Lower lobe of right lung (tissue), 2 donors: ENCODE measurements around the gene ADAM8. TPM values are rescaled to one million over a fixed set of nuclear protein-coding genes. Genes with fewer than 3 reads are reported as not detected.
"Not testable (repeated sequence)": the region's sequence is repeated elsewhere in the genome, so short reads cannot be mapped to it uniquely, and the experiment has no call there.

ENCODE experiments used
- ATAC-seq, 2 donors: fragments of 200-7000 bp; cut with Tn5 transposase; one replicate each; pipeline ENCODE4 v1.9.1; 2020 to 2022; ENCODE audit warnings: mild to moderate bottlenecking in 2 of 2, moderate library complexity in 2 of 2
- DNase-seq: peaks from one replicate; pipeline ENCODE4 v3.0.0-alpha.2; 2020
- H3K27ac ChIP-seq: fragments of 200-600 bp; one replicate; pipeline ENCODE4 v1.8.0; 2022
- H3K27me3 ChIP-seq: fragments of 200-600 bp; one replicate; pipeline ENCODE4 v1.8.0; 2022; ENCODE audit warnings: low read depth
- H3K36me3 ChIP-seq: fragments of 200-600 bp; one replicate; pipeline ENCODE4 v1.8.0; 2022; ENCODE audit warnings: mild to moderate bottlenecking
- H3K4me1 ChIP-seq: fragments of 200-600 bp; one replicate; pipeline ENCODE4 v1.8.0; 2022
- H3K4me3 ChIP-seq: fragments of 200-600 bp; one replicate; pipeline ENCODE4 v1.8.0; 2022; ENCODE audit warnings: mild to moderate bottlenecking
- H3K9me3 ChIP-seq: fragments of 200-600 bp; one replicate; pipeline ENCODE4 v1.8.0; 2022
- intact Hi-C: fragments of 100-400 bp; cut with DNase I; formaldehyde crosslinking; loops from one replicate; pipeline ENCODE4 v1.11.0; 2022
- total RNA-seq: library from RNA; stranded (reverse); fragmentation: NEBNext Ultra II Directional; extraction: Animal tissue kit (Norgen Biotek cat#: 25700); gene quantifications from one replicate; pipeline ENCODE4 v1.2.1, GENCODE V29; 2021
- TF ChIP-seq, protein P1 (sequence below): fragments of 200-600 bp; IDR thresholded peaks from one replicate; pipeline ENCODE4 v1.8.0; 2022; ENCODE audit warnings: antibody characterized with exemption, mild to moderate bottlenecking
- donor health status: DM: no; HTN: yes; CAD: no; lungs with severe emphysema.

The ADAM8 gene
- total RNA-seq, 1 donor from 2014 or later: 18.7 TPM

DNA sequence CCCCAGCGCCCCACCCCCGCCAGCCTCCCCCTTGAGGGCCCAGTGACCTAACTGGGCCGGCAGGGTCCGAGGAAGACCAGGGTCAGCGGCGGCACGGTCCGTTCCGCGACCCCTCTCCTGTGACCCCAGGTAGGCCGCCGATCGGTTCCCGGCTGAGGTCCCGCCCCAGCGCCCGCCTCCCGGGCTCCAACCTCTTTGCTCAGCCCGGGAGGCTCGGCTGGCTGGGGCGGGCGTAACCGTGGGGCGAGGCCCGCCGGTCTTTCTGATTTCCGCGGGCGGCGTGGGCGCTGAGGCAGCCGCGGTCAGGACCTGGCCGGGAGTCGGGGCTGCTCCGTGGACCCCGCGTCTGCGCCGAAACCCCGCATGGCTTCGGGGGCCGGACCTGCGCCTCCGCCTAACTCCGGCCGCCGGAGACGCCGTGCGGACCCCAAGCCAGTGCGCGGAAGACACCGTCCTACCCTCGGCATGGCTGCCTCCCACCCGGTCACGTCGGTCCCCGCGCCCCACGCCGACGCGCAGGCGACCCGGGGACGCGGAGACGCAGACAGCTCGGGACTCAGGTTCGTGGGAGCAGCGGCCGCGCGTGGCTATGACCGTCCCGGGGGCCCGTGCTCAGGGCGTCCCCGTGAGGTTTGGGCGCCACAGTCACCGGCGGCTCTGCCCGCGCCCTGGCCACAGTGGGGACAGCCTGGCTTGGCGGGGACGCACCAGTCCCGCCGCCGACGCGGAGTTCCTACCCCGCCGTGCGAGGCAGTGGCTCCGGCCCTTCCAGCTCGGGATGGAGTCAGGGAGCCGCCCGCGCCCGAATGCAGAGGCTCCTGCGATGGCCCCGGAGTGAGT lies 40.0 kb downstream of the ADAM8 start:
- H3K27me3 ChIP-seq: peaks cover 82% of the 10 kb centered on the region
- no peaks in the 10 kb centered on the region for H3K36me3 ChIP-seq
- intact Hi-C loops: no loop called here
- H3K9me3 ChIP-seq: no peaks in the 10 kb centered on the region
- ATAC-seq (peak; percentile 34 to 47), DNase-seq (no peak)
- TF ChIP-seq, protein P1, sequence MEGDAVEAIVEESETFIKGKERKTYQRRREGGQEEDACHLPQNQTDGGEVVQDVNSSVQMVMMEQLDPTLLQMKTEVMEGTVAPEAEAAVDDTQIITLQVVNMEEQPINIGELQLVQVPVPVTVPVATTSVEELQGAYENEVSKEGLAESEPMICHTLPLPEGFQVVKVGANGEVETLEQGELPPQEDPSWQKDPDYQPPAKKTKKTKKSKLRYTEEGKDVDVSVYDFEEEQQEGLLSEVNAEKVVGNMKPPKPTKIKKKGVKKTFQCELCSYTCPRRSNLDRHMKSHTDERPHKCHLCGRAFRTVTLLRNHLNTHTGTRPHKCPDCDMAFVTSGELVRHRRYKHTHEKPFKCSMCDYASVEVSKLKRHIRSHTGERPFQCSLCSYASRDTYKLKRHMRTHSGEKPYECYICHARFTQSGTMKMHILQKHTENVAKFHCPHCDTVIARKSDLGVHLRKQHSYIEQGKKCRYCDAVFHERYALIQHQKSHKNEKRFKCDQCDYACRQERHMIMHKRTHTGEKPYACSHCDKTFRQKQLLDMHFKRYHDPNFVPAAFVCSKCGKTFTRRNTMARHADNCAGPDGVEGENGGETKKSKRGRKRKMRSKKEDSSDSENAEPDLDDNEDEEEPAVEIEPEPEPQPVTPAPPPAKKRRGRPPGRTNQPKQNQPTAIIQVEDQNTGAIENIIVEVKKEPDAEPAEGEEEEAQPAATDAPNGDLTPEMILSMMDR: no peak
- peak overlapping the region; percentile 45 for H3K4me3 ChIP-seq
- H3K27ac ChIP-seq: peak overlapping the region; percentile 9
- H3K4me1 ChIP-seq: peaks cover 28% of the 10 kb centered on the region

DNA sequence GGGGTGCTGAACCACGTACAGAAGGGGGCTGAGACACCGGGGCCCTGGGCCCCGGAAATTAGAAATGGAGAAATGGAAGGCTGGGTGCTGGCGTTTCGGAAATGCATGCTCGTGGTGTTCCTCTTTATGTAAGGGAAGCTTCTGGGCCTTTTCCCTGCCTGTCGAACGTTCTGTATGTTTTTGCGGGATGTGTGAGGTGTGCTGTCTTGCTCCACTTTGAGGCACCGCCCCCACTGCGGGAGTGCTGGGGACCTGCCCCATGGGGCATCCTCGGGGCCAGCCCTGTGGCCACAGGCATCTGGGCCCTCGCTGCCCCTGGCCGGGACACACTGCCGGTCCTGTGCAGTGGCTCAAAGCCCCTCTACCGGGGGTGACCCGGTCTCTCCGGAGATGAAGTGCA lies 40.7 kb downstream of the ADAM8 start:
- Histone ChIP-seq H3K4me3 (peak overlapping the region; percentile 45), H3K27ac (peak overlapping the region; percentile 9), H3K9me3 (no peaks in the 10 kb centered on the region), H3K27me3 (peaks cover 83% of the 10 kb centered on the region), H3K36me3 (no peaks in the 10 kb centered on the region), H3K4me1 (peaks cover 21% of the 10 kb centered on the region)
- no peak for DNase-seq
- ATAC-seq: peak; percentile 26 to 34
- TF ChIP-seq, protein P1: no peak
- intact Hi-C loops: no loop called here

DNA sequence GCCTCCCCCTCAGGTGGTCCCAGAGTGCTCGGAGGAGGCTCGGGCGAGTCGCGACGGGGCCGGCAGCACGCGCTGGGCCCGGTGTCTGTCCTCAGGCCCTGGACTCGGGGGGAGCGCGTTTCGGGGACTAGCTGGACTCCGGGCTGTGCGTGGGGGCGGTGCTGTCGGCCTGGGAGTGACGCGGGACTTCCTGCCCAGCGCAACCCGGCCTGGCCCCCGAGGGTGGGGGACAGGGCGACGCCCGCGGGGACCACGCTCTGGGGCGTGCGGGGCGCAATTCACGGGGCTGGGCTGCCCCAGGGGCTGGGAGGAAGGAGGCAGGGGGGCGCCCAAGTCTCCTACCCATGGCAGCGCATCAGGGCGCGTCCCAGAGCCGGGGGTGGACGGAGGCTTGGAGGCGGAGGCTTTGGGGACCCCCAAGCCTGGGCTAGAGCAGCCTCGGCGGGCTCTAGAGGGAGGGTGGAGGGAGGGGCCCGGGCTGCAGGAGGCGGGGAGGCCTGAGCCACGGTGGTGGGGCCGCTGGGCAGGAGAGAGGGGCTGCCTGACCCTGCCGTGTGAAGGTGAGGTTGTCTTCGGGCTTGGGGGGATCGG lies 41.3 kb downstream of the ADAM8 start:
- H3K27me3 ChIP-seq: peaks cover 85% of the 10 kb centered on the region
- H3K36me3 ChIP-seq: no peaks in the 10 kb centered on the region
- peak overlapping the region; percentile 45 for H3K4me3 ChIP-seq
- TF ChIP-seq, protein P1: no peak
- DNase-seq: peak; percentile 72
- ATAC-seq: peak; percentile 45 to 65
- H3K27ac ChIP-seq: peak overlapping the region; percentile 71
- peaks cover 20% of the 10 kb centered on the region for H3K4me1 ChIP-seq
- intact Hi-C loops: no loop called here
- H3K9me3 ChIP-seq: no peaks in the 10 kb centered on the region

DNA sequence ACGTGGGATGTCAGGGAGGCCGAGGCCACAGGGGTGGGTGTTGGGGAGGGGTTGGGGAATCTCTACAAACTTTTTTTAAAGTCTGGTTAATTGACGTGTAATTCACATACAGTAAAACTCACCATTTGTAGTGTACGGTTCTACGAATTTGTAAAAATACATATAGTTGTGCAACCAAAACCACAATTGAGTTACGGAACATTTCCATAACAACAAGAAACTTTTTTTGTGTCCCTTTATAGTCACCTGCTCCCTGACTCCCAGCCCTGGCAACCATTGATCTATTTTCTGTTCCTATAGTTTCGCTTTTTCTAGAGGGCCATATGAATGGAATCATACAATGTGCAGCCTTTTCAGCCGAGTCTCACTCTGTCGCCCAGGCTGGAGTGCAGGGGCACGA lies 41.9 kb downstream of the ADAM8 start:
- DNase-seq, intact Hi-C loops, H3K27ac ChIP-seq, H3K9me3 ChIP-seq, ATAC-seq, H3K36me3 ChIP-seq: not testable (repeated sequence)
- H3K4me3 ChIP-seq: peak overlapping the region; percentile 45
- peaks cover 85% of the 10 kb centered on the region for H3K27me3 ChIP-seq
- peaks cover 21% of the 10 kb centered on the region for H3K4me1 ChIP-seq

DNA sequence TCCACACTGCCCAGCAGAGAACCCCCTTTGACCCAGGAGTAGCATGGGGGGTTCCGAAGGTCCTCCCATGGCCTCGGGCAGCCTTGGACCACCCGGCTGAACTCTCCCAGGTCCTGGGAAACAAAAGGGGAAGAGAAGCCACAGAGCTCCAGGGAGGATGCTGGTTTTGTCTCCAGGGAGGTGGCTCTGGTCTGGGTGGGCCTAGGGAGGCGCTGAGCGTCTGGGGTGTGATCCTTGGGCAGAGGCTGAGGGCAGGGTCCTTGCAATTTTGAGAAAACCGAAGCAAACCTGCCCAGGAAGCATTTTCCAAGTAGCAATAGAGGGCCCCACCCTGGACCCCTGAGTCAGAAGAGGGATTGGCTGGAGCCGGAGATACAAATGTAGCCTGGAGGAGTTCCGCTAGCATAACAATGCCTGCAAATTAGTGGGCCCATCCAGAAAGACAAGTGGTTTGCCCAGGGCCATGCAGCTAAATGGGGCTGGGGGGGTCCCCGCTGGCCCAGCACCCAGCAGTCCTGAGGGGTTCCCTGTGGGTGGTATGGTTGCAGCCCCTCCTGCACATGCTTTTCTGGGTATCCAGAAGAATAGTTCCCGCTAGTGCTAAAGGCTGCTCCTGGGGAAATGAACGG lies 44.6 kb downstream of the ADAM8 start:
- peaks cover 85% of the 10 kb centered on the region for H3K27me3 ChIP-seq
- TF ChIP-seq, protein P1: no peak
- H3K4me3 ChIP-seq: no peak overlapping the region
- peaks cover 19% of the 10 kb centered on the region for H3K4me1 ChIP-seq
- no peak overlapping the region for H3K27ac ChIP-seq
- H3K36me3 ChIP-seq: no peaks in the 10 kb centered on the region
- DNase-seq (no peak), ATAC-seq (no peak)
- no peaks in the 10 kb centered on the region for H3K9me3 ChIP-seq
- intact Hi-C loops: no loop called here
